Liver (tissue), 3 donors: ENCODE results near the gene SNAPC4.

ENCODE experiments used
- ATF3 ChIP-seq: IDR thresholded peaks from 2 replicates; pipeline ENCODE4 v1.6.1; 2016; ENCODE audit warnings: antibody characterized with exemption
- CTCF ChIP-seq: fragments of 150-350 bp; IDR thresholded peaks from 2 replicates; pipeline ENCODE4 v1.5.1; 2017; ENCODE audit warnings: improper control_type of control experiment, low read depth, low read length; ENCODE audit not compliant: missing input control
- FOXA2 ChIP-seq: IDR thresholded peaks from 2 replicates; pipeline ENCODE4 v1.6.1; 2016; ENCODE audit warnings: antibody characterized with exemption
- GABPA ChIP-seq, 2 donors: IDR thresholded peaks in 1 of 2; conservative IDR thresholded peaks in 1 of 2; 2 replicates each; pipeline ENCODE4 v1.6.1; 2016; ENCODE audit warnings: antibody characterized with exemption in 2 of 2, mild to moderate bottlenecking in 1 of 2, moderate library complexity in 1 of 2
- HNF4A ChIP-seq, 2 donors: conservative IDR thresholded peaks; 2 replicates each; pipeline ENCODE4 v1.6.1; 2016; ENCODE audit warnings: antibody characterized with exemption in 2 of 2, mild to moderate bottlenecking in 2 of 2
- JUND ChIP-seq, 2 donors: IDR thresholded peaks; 2 replicates each; pipeline ENCODE4 v1.6.1; 2016; ENCODE audit warnings: antibody characterized with exemption in 2 of 2
- MAX ChIP-seq: IDR thresholded peaks from 2 replicates; pipeline ENCODE4 v1.6.1; 2016; ENCODE audit warnings: antibody characterized with exemption
- REST ChIP-seq: IDR thresholded peaks from 2 replicates; pipeline ENCODE4 v1.6.1; 2016; ENCODE audit warnings: antibody characterized with exemption, mild to moderate bottlenecking
- SP1 ChIP-seq: IDR thresholded peaks from 2 replicates; pipeline ENCODE4 v1.6.1; 2018; ENCODE audit warnings: antibody characterized with exemption, mild to moderate bottlenecking
- TAF1 ChIP-seq: conservative IDR thresholded peaks from 2 replicates; pipeline ENCODE4 v1.6.1; 2016; ENCODE audit warnings: antibody characterized with exemption, mild to moderate bottlenecking
- YY1 ChIP-seq: IDR thresholded peaks from 2 replicates; pipeline ENCODE4 v1.6.1; 2016; ENCODE audit warnings: antibody characterized with exemption, mild to moderate bottlenecking
- TF ChIP-seq, protein P1 (sequence below): IDR thresholded peaks from 2 replicates; pipeline ENCODE4 v1.6.1; 2016; ENCODE audit warnings: antibody characterized with exemption
- donor health status: healthy.
- donor health status: healthy.

- TF ChIP-seq CTCF (no peak), SP1 (no peak), ATF3 (no peak), YY1 (no peak), JUND (IDR thresholded peaks at IDR 0.05) (no peak), MAX (no peak), GABPA (IDR thresholded peaks at IDR 0.05 in 1 of 2, conservative IDR thresholded peaks at IDR 0.05 in 1 of 2) (no peak), TAF1 (no peak), REST (no peak), FOXA2 (no peak), HNF4A (conservative IDR thresholded peaks at IDR 0.05) (no peak)
- TF ChIP-seq, protein P1, sequence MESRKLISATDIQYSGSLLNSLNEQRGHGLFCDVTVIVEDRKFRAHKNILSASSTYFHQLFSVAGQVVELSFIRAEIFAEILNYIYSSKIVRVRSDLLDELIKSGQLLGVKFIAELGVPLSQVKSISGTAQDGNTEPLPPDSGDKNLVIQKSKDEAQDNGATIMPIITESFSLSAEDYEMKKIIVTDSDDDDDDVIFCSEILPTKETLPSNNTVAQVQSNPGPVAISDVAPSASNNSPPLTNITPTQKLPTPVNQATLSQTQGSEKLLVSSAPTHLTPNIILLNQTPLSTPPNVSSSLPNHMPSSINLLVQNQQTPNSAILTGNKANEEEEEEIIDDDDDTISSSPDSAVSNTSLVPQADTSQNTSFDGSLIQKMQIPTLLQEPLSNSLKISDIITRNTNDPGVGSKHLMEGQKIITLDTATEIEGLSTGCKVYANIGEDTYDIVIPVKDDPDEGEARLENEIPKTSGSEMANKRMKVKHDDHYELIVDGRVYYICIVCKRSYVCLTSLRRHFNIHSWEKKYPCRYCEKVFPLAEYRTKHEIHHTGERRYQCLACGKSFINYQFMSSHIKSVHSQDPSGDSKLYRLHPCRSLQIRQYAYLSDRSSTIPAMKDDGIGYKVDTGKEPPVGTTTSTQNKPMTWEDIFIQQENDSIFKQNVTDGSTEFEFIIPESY = no peak
Measured at GRCh38 chr9:136367296-136368145, 32.4 kb downstream of the SNAPC4 start.
